Neural crest cell (in vitro differentiated cells): ENCODE data around the gene DMRT2. TPM values are rescaled to one million over a fixed set of nuclear protein-coding genes. Genes with fewer than 3 reads are reported as not detected.

ENCODE experiments used
- DNase-seq: peaks from one replicate; pipeline ENCODE4 v3.0.0; 2021; ENCODE audit warnings: low read depth, mixed read lengths, low spot score
- H3K27ac Mint-ChIP-seq: one replicate; pipeline ENCODE4 v1.8.0; 2021; ENCODE audit warnings: mild to moderate bottlenecking, mixed read lengths; ENCODE audit not compliant: unreplicated experiment
- H3K27me3 Mint-ChIP-seq: 2 replicates; pipeline ENCODE4 v1.8.0; 2021; ENCODE audit warnings: low read depth, mild to moderate bottlenecking, mixed read lengths
- H3K36me3 Mint-ChIP-seq: 2 replicates; pipeline ENCODE4 v1.8.0; 2021; ENCODE audit warnings: low read depth, mild to moderate bottlenecking, mixed read lengths
- H3K4me1 Mint-ChIP-seq: 2 replicates; pipeline ENCODE4 v1.8.0; 2021; ENCODE audit warnings: mixed read lengths
- H3K4me3 Mint-ChIP-seq: one replicate; pipeline ENCODE4 v1.8.0; 2021; ENCODE audit warnings: mild to moderate bottlenecking, mixed read lengths
- H3K9me3 Mint-ChIP-seq: 2 replicates; pipeline ENCODE4 v1.8.0; 2021; ENCODE audit warnings: mixed read lengths
- CTCF ChIP-seq: fragments of 200-600 bp; sonication (generic); conservative IDR thresholded peaks from 2 replicates; pipeline ENCODE4 v1.5.0; 2021; ENCODE audit warnings: antibody characterized with exemption, mild to moderate bottlenecking
- total RNA-seq: library from RNA; stranded (reverse); gene quantifications from 2 replicates; pipeline ENCODE4 v1.2.1, GENCODE V29; 2021

The DMRT2 gene
- total RNA-seq, 1 donor from 2014 or later, result 0.49 TPM

- Mint-ChIP-seq H3K36me3 (peaks cover 2% of the 10 kb centered on the region), H3K4me1 (no peaks in the 10 kb centered on the region), H3K9me3 (peaks cover 14% of the 10 kb centered on the region), H3K27ac (no peak overlapping the region), H3K4me3 (no peak overlapping the region), H3K27me3 (peaks cover 17% of the 10 kb centered on the region)
- no peak for DNase-seq
- no peak for TF ChIP-seq CTCF
Measured at GRCh38 chr9:1071730-1072129, 21.6 kb downstream of the DMRT2 start.

- peaks cover 11% of the 10 kb centered on the region for H3K9me3 Mint-ChIP-seq
- no peak for DNase-seq
- no peak for TF ChIP-seq CTCF
- no peaks in the 10 kb centered on the region for H3K4me1 Mint-ChIP-seq
- no peak overlapping the region for H3K27ac Mint-ChIP-seq
- H3K27me3 Mint-ChIP-seq, result peaks cover 20% of the 10 kb centered on the region
- no peaks in the 10 kb centered on the region for H3K36me3 Mint-ChIP-seq
- H3K4me3 Mint-ChIP-seq, result no peak overlapping the region
Measured at GRCh38 chr9:1073497-1073896, 23.3 kb downstream of the DMRT2 start.

DNA sequence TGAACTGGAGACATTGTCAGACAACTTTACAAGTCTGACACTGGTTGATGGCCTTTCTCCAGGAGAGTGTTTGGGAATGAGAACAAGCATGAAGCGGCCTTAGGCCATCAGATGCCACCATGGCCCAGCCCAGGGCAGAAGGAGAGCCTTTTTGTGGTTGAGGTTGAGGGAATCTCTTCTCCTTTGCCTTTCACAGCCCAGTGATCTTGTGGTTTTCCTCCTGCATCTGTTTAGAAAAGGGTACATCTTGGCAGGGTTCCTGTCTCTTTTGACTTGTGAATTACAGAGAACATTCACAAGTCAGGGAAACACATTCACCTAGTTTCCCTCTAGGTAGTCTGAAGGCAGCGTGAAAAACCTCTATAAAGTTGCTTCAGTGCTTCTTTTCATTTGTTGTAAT is 27.5 kb downstream of the DMRT2 start:
- no peaks in the 10 kb centered on the region for H3K36me3 Mint-ChIP-seq
- H3K4me1 Mint-ChIP-seq, result no peaks in the 10 kb centered on the region
- no peak for DNase-seq
- no peak for TF ChIP-seq CTCF
- H3K9me3 Mint-ChIP-seq, result peaks cover 3% of the 10 kb centered on the region
- H3K4me3 Mint-ChIP-seq, result no peak overlapping the region
- peaks cover 26% of the 10 kb centered on the region for H3K27me3 Mint-ChIP-seq
- H3K27ac Mint-ChIP-seq, result no peak overlapping the region

DNA sequence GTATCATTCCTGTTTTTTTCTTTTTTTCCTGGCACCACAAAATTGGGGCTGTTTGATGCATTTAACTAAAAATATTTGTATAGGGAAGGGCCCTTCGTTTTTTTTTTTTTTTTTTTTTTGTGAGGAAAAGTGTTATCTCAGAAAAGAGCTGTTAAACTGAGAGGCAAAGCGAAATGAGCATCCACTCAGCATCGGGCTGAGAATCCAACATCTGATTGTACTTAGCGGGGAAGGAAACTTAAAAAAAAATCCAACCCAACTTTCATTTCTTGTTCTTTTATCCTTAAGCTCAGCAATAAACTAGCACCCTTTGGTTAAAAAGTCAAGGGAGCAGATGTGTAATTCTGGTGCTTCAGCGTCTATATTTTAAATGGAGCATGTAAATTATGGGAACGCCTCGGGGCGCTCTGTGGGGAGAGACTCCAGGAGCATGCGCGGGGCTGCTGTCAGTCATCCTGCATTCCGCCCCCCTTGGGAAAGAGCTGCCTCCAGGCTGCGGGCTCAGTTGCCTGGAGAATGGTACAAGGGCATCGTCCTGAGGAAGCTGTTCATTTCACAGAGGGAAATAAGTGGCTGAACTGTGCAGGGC is 33.3 kb downstream of the DMRT2 start:
- TF ChIP-seq CTCF, result no peak
- H3K27me3 Mint-ChIP-seq, result peaks cover 28% of the 10 kb centered on the region
- peak; percentile 15 for DNase-seq

DNA sequence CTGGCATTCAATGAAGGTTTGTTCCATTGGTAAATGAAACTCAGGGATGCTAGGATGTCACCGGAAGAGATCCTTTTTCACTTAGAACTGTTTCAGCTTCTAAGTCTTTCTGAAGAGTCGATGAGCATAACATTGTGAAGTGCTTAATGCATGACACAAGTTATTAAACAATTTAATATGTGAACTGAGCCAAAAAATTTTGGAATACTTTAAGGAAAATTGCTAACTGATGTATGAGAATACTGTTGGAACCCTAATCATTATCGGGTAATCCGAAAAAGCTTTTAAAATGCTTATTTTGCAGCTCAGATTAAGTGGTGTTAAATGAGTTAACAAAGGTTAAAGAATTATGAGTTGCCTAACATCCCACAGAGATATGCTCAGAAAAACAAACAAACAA is 34.9 kb downstream of the DMRT2 start:
- H3K4me1 Mint-ChIP-seq, result peaks cover 9% of the 10 kb centered on the region
- H3K27me3 Mint-ChIP-seq, result peaks cover 31% of the 10 kb centered on the region
- TF ChIP-seq CTCF, result no peak
- no peak overlapping the region for H3K27ac Mint-ChIP-seq
- H3K36me3 Mint-ChIP-seq, result no peaks in the 10 kb centered on the region
- no peak for DNase-seq
- peaks cover 5% of the 10 kb centered on the region for H3K9me3 Mint-ChIP-seq
- no peak overlapping the region for H3K4me3 Mint-ChIP-seq

More for the DNA sequence above, 33.3 kb downstream of the DMRT2 start:
- H3K36me3 Mint-ChIP-seq, result no peaks in the 10 kb centered on the region
- H3K4me3 Mint-ChIP-seq, result peak overlapping the region; percentile 5
- peaks cover 9% of the 10 kb centered on the region for H3K4me1 Mint-ChIP-seq
- H3K9me3 Mint-ChIP-seq, result peaks cover 3% of the 10 kb centered on the region
- H3K27ac Mint-ChIP-seq, result no peak overlapping the region

GRCh38 chr9:1086517-1086916 is 36.4 kb downstream of the DMRT2 start:
- DNase-seq, result no peak
- TF ChIP-seq CTCF, result no peak
- Mint-ChIP-seq H3K27ac (no peak overlapping the region), H3K4me3 (no peak overlapping the region), H3K27me3 (peaks cover 24% of the 10 kb centered on the region), H3K4me1 (peaks cover 9% of the 10 kb centered on the region), H3K36me3 (no peaks in the 10 kb centered on the region), H3K9me3 (peaks cover 5% of the 10 kb centered on the region)
